HG03442 (cell line): ENCODE data around the gene PKHD1.

Experiments used
- ATAC-seq: cut with Tn5 transposase; IDR thresholded peaks from one replicate; pipeline ENCODE4 v1.9.1; 2021; ENCODE audit warnings: mild to moderate bottlenecking, moderate library complexity; ENCODE audit not compliant: unreplicated experiment

The PKHD1 gene

DNA sequence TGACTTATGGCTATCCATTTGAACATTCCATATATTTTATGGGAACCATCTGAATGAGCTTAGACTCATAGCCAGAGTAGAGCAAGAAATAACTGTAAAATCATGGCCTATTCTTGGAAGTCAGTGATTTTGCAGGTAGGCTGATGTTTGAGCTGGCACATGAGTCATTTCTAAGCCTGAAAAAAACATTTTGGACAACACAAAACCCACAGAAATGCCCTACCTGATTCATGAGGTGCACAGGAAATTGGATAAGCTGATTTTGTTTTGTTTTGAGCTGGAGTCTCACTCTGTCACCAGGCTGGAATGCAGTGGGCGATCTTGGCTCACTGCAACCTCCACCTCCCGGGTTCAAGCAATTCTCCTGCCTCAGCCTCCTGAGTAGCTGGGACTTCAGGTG is 443.0 kb downstream of the PKHD1 start:
- ATAC-seq = no peak

DNA sequence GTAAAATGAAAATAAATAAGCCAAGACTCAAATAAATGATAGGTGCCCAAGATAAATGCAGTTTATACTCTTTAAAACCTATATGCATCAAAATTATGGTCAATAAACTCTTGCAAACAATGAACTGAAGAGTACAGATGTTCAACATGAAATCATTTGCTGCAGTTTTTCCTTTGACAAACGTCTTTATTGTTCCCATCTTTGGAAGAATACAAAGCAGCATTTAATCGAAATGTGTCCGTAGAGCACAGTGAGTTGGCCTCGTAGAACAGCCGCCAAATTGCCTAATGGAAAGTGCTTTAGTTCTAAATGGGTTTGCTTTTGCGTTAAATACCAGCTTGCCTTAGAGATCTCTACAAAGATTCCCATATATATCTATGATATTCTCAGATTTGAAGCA is 447.4 kb downstream of the PKHD1 start:
- no peak for ATAC-seq

DNA sequence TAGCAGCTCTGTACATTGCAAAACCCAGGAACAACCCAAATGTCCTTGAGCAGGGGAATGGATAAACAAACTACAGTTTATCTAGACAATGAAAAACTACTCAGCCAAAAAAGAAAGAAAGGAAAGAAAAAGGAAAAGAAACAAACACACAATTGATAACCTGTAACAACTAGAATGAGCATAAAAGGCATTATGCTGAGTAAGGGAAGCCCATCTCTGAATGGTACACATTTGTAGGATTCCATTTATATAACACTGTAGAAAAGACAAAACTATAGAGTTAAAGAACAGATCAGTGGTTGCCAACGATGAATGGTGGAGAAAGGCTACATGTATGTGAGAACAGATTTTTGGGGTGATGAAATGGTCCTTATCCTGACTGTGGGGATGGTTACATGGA is 454.0 kb downstream of the PKHD1 start:
- ATAC-seq = no peak

DNA sequence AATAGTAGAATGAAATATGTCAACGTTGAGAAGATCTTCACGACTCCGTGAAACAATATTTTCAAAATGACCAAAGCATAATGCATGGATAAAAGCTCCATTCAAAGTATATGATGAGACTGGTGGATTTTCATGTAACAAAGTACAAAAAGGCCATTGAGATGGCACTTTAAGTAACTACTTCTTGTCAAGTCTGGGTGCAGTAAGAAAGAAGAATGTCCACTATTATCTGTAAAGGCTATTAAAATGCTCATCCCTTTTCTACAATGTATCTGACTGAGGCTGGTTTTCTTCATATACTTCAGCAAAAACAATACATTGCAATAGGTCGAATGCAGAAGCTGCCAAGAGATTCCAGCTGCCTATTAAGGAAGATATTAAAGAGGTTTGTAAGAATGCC is 457.4 kb downstream of the PKHD1 start:
- ATAC-seq = no peak

- ATAC-seq = no peak
Measured at GRCh38 chr6:51626391-51626790, 461.0 kb downstream of the PKHD1 start.

GRCh38 chr6:51625566-51625965 is 461.8 kb downstream of the PKHD1 start:
- no peak for ATAC-seq

- no peak for ATAC-seq
Measured at GRCh38 chr6:51620971-51621370, 466.4 kb downstream of the PKHD1 start.

- ATAC-seq = no peak
Measured at GRCh38 chr6:51619042-51619799, 468.2 kb downstream of the PKHD1 start.

- ATAC-seq = no peak
Measured at GRCh38 chr6:51618563-51618962, 468.9 kb downstream of the PKHD1 start.

GRCh38 chr6:51617751-51618150 is 469.7 kb downstream of the PKHD1 start:
- no peak for ATAC-seq

DNA sequence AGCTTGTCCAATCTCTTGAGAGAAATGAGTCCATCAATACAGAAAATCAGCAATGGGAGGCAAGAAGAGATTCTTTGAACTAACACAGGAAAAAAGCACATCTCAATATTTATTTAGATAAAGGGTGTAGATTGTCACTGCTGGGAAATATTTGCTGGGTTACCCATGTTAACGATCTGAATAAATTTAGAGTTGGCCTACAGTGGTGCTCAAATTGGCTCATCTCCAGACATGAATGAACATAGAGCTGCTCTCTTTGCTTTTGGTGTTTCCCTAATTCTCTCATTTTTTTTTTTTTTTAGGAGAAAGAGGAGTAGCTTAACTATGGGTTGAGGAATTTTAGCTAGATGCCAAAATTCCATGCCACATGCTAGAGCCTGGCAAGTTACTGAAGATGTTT is 471.2 kb downstream of the PKHD1 start:
- ATAC-seq = no peak

GRCh38 chr6:51614725-51615124 is 472.7 kb downstream of the PKHD1 start:
- no peak for ATAC-seq

DNA sequence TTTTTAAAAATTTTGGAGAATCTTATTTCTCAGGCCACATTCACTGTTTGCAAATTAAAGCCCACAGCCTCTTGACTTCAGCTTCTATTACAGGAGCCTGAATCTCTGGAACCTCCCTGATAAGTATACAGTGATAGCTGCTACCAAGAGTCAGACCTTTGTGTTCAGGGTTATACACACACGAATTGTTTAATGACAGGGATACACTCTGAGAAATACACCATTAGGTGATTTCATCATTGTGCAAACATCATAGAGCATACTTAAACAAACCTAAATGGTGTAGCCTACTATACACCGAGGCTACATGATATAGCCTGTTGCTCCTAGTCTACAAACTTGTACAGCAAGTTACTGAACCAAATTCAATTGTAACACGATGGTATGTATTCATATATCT is 473.9 kb downstream of the PKHD1 start:
- ATAC-seq = no peak

- no peak for ATAC-seq
Measured at GRCh38 chr6:51608932-51609331, 478.5 kb downstream of the PKHD1 start.

GRCh38 chr6:51608383-51608782 is 479.0 kb downstream of the PKHD1 start:
- ATAC-seq = no peak

DNA sequence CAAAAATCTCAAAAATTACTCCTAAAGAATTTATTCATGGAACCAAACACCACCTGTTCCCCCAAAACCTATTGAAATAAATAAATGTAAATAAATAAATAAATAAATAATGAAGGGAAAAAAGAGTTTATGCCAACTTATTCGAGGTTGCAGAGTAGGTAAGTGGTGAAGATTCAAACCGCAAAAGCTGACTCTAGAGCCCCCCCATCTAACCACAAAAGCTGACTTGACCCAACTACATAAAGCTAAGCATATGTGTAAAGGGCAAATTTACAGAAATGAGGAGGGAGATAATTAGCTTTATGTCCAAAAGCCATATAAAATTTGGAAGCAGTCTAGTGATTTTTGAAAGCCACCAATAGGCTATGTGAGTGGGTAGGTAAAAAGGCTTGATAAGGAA is 486.9 kb downstream of the PKHD1 start:
- no peak for ATAC-seq

DNA sequence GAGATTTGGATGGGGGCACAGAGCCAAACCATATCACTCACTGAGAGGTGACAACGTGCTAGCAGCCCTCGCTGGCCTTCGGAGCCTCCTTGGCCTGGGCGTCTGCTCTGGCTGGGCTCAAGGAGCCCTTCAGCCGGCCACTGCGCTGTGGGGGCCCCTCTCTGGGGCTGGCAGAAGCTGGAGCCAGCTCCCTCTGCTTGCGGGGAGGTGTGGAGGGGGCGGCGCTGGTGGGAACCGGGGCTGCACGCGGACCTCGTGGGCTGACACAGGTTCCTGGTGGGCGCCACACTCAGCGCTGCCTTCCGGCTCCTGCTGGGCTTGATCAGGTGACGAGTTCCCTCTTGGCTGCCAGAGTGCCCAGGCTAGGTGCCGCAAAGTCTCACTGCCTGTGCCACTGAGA is 489.2 kb downstream of the PKHD1 start:
- no peak for ATAC-seq

DNA sequence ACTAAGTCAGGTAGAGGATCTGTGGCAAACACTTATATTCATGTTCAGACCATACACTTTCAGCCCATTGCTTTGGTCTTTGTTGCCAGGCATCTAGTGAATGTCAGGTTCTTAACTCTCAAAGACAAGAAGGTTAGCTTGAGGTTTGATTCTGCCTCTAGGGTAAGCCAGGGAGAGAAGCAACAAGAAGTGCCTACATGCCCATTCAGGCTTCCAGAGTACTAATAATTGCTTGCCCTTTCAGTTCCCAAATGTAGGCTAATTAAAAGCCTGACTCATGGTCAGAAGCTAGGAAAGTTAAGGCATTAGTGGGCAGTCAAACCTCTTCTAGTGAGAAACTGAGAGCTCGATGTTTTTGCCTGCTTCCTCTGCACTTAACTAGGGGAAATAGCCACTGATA is 492.4 kb downstream of the PKHD1 start:
- ATAC-seq = no peak

GRCh38 chr6:51585264-51585663 is 502.1 kb downstream of the PKHD1 start:
- no peak for ATAC-seq

DNA sequence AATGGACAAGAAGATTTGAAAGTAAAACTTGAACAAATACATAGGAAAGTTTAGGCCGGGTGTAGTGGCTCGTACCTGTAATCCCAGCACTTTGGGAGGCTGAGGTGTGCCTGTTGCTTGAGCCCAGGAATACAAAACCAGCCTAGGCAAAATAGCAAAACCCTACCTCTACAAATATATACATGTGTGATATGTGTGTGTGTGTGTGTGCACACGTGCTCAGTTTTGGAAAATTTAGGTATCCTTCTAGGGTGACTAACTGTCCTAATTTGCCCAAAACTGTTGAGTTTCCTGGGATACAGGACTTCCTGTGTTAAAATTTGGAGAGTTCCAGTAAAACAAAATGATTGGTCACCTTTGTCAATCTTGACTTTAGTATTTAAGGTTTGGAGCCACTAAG is 503.2 kb downstream of the PKHD1 start:
- ATAC-seq = no peak

DNA sequence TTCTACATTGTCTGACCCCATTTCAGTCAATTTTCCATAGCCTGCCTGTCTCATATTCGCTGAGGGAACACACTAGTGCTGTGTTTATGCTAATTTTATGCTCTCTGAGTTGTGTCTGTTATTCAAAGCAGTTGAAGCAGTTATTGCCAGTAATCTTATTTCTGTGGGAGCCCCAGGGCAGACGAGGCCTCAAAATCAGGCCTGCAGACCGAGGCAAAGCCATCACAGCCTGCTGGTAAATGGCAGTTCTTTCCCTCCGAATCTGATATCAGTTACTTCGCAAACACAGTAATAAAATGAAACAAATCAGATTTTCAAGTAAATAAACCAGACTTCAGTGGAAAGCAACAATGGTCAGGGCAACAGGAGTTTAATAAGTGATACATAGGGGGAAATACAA is 508.4 kb downstream of the PKHD1 start:
- no peak for ATAC-seq

GRCh38 chr6:51578362-51578761 is 509.1 kb downstream of the PKHD1 start:
- ATAC-seq = no peak

DNA sequence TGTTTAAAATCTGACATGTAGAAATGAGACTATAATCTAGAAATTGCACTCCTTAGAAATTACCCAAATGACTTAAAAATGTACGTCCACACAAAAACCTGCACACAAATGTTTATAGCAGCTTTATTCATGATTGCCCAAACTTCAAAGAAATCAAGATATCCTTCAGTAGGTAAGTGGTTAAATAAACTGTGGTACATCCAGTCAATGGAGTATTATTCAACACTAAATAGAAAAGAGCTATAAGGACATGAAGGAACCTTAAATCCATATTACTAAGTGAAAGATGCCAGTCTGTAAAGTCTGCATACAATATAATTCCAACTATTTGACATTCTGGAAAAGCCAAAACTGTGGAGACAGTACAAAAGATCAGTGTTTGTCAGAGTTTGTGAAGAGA is 513.4 kb downstream of the PKHD1 start:
- no peak for ATAC-seq
